Measurements from ENCODE around the gene MAP4K4. TPM values are rescaled to one million over a fixed set of nuclear protein-coding genes. Genes with fewer than 3 reads are reported as not detected.
"Not testable (repeated sequence)": the region's sequence is repeated elsewhere in the genome, so short reads cannot be mapped to it uniquely, and the experiment has no call there.

Gene MAP4K4
- total RNA-seq, 1 donor = 19.7 TPM

- no peak for DNase-seq (ENCODE audit: low read depth in 2 of 3, low spot score in 2 of 3)
Observed at GRCh38 chr2:101762451-101763171, 65.1 kb downstream of the MAP4K4 start.

GRCh38 chr2:101763496-101764333 is 66.2 kb downstream of the MAP4K4 start:
- no peak for DNase-seq (ENCODE audit: low read depth in 2 of 3, low spot score in 2 of 3)

DNA sequence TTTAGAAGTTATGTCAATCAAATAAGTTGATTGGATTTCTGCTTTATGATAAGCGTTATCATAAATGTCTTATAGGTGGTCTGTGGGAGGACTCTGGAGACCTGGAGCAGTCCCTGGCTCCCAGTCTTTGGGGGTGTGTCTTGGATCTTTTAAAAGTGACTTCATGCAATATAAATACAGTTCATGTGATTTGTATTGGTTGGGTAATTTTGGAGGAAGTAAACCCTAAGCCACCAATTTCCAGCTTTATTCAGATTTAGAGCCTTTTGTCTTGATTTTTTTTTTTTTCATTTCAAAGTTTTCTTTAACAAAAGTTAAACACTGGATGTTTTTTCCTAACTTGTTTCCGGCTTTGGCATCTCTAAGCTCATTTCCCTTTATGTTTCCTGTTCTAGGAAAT is 68.8 kb downstream of the MAP4K4 start:
- DNase-seq (ENCODE audit: low read depth in 2 of 3, low spot score in 2 of 3) = no peak

DNA sequence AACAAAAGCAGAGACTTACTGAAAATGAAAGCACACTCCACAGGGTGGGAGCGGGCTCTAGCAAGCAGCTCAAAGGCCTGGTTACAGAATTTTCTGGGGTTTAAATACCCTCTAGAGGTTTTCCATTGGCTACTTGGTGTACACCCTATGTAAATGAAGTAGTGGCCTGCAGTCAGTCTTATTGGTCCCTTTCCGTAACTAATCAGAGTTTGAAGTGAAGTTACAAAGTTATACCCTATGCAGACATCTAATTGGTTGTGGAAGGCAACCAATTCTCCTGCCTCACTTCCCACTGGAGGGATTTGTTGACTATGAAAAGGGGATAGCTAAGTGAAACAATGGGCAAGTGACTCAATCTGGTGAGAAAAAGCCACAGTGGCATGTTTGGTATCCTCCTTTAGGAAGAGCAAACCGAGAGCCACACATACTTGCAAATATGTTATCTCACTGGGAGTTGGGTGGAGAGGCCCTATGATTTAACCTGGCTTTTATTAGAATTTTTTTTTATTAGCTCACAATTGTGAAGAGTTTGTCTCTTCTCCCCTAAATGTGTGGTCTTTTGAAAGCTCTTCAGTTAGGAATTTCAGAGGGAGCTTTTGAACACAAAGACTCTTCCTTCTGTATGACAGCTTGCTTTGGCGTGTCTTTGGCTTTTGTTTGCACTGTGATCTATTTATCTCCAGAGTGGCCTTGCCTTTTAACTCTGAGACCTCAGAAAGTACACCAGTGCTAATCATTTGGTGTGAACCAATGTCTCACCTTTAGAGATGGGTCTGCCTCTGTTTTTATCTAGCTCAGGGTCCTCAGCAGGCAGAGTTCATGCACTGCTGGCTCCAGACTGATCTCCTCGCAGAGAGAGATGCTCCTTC is 69.6 kb downstream of the MAP4K4 start:
- no peak for DNase-seq (ENCODE audit: low read depth in 2 of 3, low spot score in 2 of 3)

DNA sequence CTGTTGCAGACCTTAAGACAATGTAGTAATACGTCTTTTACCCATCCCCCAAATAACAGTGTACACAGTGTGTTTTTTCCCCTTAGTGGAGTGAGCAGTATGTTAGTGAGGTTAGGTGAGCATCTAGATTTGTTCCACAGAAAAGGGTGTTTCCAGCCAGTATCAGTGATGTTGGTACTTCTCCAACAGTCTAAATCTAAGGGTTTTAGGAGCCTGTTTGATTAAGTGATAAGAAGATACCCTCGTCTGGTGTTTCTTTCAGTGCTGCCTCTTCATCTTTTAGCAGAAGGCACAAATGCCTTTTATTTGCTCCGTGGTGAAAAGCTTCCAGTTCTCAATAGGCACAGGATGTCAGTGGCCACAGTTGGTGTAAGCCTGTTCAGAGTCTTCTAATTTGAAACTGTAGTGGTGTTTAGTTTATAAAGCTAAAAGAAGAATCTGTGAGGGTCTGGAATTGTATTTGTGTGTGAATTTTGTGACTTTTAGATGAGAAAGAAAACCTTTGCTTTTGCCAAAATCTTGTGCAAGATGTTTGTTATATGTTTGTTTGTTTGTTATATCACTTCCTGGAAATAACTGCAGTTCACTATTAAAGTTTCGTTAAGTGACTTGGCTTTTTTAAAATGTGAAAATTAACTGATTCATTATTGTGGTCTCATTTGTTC is 71.2 kb downstream of the MAP4K4 start:
- peak in 1 of 3 donors; percentile 41 for DNase-seq (ENCODE audit: low read depth in 2 of 3, low spot score in 2 of 3)

DNA sequence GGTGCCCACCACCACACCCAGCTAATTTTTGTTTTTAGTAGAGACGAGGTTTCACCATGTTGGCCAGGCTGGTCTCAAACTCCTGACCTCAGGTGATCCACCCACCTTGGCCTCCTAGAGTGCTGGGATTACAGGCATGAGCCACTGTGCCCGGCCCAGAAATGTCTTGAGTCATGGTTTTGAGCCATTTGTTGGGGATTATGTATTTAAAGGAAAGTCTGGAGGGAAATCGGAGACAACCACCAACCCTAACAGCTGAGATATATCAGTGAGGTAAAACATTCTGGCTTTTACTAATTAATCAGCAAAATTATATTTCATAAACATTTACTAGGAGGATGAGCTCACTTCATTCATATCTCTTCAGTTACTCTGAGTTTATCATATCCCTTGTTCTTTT is 72.2 kb downstream of the MAP4K4 start:
- DNase-seq (ENCODE audit: low read depth in 2 of 3, low spot score in 2 of 3) = not testable (repeated sequence)

DNA sequence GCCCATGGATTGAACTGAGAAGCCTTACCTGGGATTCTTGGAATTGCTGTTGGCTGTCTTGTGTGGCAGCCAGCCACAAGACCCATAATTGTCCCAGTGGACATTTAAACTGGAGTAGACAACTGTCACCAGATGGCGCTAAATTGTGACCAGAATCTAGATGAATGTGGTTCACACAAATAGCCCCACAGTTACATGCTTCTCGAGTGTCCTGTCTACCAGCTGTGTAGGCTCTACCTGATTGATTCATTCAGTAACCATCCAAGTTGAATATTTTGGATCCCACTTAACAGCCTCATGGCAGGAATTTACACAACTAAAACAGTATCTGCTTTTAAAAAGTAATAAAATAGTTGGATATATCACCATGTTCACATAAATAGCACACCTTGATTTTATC is 73.2 kb downstream of the MAP4K4 start:
- DNase-seq (ENCODE audit: low read depth in 2 of 3, low spot score in 2 of 3) = peak in 2 of 3 donors; percentile 47 to 69

GRCh38 chr2:101771227-101771902 is 73.9 kb downstream of the MAP4K4 start:
- DNase-seq (ENCODE audit: low read depth in 2 of 3, low spot score in 2 of 3) = no peak

- DNase-seq (ENCODE audit: low read depth in 2 of 3, low spot score in 2 of 3) = no peak
Observed at GRCh38 chr2:101771910-101772321, 74.4 kb downstream of the MAP4K4 start.

GRCh38 chr2:101773137-101773536 is 75.6 kb downstream of the MAP4K4 start:
- DNase-seq (ENCODE audit: low read depth in 2 of 3, low spot score in 2 of 3) = no peak

DNA sequence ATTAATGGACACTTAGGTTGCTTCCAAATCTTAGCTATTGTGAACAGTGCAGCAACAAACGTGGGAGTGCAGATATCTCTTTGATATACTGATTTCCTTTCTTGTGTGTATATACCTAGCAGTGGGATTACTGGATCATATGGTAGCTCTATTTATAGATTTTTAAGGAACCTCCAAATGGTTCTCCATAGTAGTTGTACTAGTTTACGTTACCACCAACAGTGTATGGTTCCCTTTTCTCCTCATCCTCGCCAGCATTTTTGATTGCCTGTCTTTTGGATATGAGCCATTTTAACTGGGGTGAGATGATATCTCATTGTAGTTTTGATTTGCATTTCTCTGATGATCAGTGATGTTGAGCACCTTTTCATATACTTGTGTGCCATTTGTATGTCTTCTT is 76.5 kb downstream of the MAP4K4 start:
- DNase-seq (ENCODE audit: low read depth in 2 of 3, low spot score in 2 of 3) = not testable (repeated sequence)

GRCh38 chr2:101775092-101775491 is 77.6 kb downstream of the MAP4K4 start:
- DNase-seq (ENCODE audit: low read depth in 2 of 3, low spot score in 2 of 3) = no peak

- DNase-seq (ENCODE audit: low read depth in 2 of 3, low spot score in 2 of 3) = no peak
Observed at GRCh38 chr2:101775636-101776035, 78.1 kb downstream of the MAP4K4 start.

DNA sequence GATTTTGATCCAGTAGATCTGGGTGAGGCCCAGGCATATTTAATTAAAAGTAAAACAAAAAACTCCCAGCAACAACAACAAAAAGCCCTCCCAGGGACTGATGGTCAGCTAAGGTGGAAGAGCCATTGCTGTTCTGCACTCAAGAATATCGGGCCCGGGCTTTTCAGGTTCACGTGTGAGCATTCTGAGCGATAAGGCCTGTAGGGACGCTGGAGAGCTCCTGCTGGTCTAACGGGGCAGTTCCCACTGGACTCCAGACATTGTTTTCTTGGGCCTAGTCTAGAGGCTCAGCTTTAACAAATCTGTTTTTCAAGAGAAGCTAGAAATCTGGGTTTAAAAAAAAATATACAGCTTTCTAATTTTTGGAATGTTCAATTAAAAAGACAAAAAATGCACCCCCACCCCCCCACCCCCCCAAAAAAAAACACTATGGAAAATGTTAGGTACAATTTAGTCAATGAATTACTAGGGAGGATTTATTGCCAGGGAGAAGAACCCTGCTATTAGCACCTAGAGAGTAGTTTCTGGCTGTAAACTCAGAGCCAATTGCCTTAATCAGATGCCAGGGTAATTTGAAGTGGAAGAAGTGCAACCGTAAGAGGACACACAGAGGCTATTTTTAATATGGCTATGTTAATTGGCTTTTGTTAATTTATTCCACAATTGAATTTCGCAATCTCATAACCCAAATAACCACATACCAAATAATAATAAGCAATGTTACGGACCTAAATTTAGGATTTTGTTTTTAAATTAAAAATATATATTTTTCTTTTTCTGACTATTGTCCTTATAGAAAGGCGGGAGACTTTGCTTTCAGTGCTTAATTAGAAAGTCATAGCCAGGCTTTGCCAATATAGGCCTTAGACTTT is 78.9 kb downstream of the MAP4K4 start:
- no peak for DNase-seq (ENCODE audit: low read depth in 2 of 3, low spot score in 2 of 3)

GRCh38 chr2:101777337-101777736 is 79.8 kb downstream of the MAP4K4 start:
- DNase-seq (ENCODE audit: low read depth in 2 of 3, low spot score in 2 of 3) = no peak

DNA sequence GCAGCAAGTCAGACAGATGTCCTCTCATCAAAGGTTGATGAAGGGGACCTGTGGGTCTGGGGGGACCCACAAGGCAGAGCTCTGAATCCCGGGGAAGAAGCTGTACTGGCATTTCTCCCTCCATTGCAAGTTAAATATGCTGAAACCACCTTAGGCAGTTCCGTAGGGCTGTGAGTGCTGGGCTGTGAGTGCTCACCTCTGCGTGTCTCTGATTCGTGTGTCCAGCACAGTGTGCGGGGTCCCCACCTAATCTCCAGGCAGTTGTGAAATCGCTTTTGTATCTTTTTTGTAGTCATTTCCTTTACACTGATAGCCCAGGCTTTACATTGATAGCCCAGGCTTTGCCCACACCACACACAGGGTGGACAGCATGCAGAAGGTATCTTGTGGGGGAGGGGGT is 80.6 kb downstream of the MAP4K4 start:
- DNase-seq (ENCODE audit: low read depth in 2 of 3, low spot score in 2 of 3) = no peak

DNA sequence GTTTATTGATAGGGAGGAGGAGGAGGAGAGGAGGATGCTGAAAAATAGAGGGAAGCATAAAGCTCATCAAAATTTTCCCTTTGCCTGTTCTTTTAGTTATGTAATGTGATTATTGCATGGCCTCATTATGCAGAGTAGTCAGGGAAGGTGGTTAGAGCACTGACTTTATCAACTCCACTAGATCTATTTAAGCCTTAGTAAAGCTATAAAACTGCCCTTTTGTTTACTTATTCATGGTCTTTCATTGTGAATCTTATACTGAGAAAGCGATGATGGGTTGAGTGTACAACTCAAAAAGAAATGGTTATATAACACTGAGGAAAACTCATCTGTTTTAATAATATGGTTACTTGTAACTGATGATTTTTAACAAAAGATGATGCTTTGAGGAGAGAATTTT is 81.7 kb downstream of the MAP4K4 start:
- DNase-seq (ENCODE audit: low read depth in 2 of 3, low spot score in 2 of 3) = no peak

- DNase-seq (ENCODE audit: low read depth in 2 of 3, low spot score in 2 of 3) = no peak
Observed at GRCh38 chr2:101779656-101780055, 82.1 kb downstream of the MAP4K4 start.

DNA sequence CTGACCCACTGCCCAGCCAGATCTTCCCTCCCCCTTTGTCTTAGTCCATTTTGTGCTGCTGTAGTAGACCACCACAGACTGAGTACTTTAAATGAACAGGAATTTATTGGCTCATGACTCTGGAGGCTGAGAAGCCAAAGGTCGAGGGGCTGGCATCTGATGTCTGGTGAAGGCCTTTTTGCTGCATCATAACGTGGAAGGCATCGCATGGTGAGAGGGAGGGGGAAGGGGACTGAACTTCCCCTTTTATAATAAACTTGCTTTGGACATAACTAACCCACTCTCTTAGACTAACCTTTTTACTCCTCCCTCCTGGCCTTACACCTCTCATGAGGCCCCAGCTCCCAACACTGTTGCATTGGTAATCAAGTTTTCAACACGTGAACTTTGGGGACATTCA is 83.8 kb downstream of the MAP4K4 start:
- DNase-seq (ENCODE audit: low read depth in 2 of 3, low spot score in 2 of 3) = peak in 2 of 3 donors; percentile 64 to 86
